H1 (cell line): ENCODE data around the gene ATXN7. TPM values are rescaled to one million over a fixed set of nuclear protein-coding genes. Genes with fewer than 3 reads are reported as not detected.

Experiments used
- CTCF ChIA-PET: fragments of 300-600 bp; sonication (Branson Sonifier 250); formaldehyde crosslinking; loops from one replicate; lab custom pipeline; 2021; ENCODE audit not compliant: partially characterized antibody; lab: Charles Lee
- POLR2A ChIA-PET: fragments of 300-600 bp; sonication (Branson Sonifier 250); formaldehyde crosslinking; loops from one replicate; lab custom pipeline; 2021; ENCODE audit warnings: inconsistent platforms; ENCODE audit not compliant: partially characterized antibody; lab: Charles Lee
- DNase-seq, 2 experiments: peaks; one replicate each; pipeline versions ENCODE4 v3.0.0 to v3.0.0-alpha.2; 2010 to 2022; ENCODE audit warnings: low spot score in 2 of 2, low read depth in 1 of 2, mixed read lengths in 1 of 2
- FAIRE-seq: peaks from 2 replicates; lab custom pipeline; 2011; peaks lifted over from hg19 to GRCh38; lab: Jason Lieb, UNC
- H2AFZ ChIP-seq: 2 replicates; pipeline ENCODE4 v1.8.1; 2012; ENCODE audit warnings: low read length, inconsistent platforms
- H2AK5ac ChIP-seq: 2 replicates; pipeline ENCODE4 v1.6.1; 2013; ENCODE audit warnings: low read depth, low read length
- H2BK120ac ChIP-seq: replicated peaks from 2 replicates; pipeline ENCODE3; 2013; ENCODE audit warnings: low read depth, low read length, inconsistent platforms
- H2BK12ac ChIP-seq: 2 replicates; pipeline ENCODE4 v1.6.1; 2013; ENCODE audit warnings: low read depth, low read length
- H2BK15ac ChIP-seq: 2 replicates; pipeline ENCODE4 v1.6.1; 2013; ENCODE audit warnings: low read length
- H2BK20ac ChIP-seq: 2 replicates; pipeline ENCODE4 v1.6.1; 2013; ENCODE audit warnings: low read length
- H2BK5ac ChIP-seq: 2 replicates; pipeline ENCODE4 v1.6.1; 2013; ENCODE audit warnings: low read depth, low read length
- H3K14ac ChIP-seq: 2 replicates; pipeline ENCODE4 v1.6.1; 2013; ENCODE audit warnings: inconsistent platforms; ENCODE audit not compliant: insufficient read length
- H3K18ac ChIP-seq: 2 replicates; pipeline ENCODE4 v1.6.1; 2013; ENCODE audit warnings: low read length; ENCODE audit errors: extremely low read depth
- H3K23ac ChIP-seq: 2 replicates; pipeline ENCODE4 v1.6.1; 2013; ENCODE audit warnings: inconsistent platforms; ENCODE audit not compliant: insufficient read length
- H3K23me2 ChIP-seq: 2 replicates; pipeline ENCODE4 v1.6.1; 2013; ENCODE audit warnings: low read depth, low read length
- H3K27ac ChIP-seq: 2 replicates; pipeline ENCODE4 v1.6.1; 2011; ENCODE audit warnings: low read depth, low read length, inconsistent platforms
- H3K27me3 ChIP-seq, 4 experiments: replicated peaks in 1 of 4; 1 replicate in 1 of 4; 2 replicates in 3 of 4; pipeline versions ENCODE4 v1.6.1 to v1.8.1; 2011 to 2013; ENCODE audit warnings: low read length in 3 of 4, mild to moderate bottlenecking in 3 of 4, inconsistent platforms in 2 of 4, mixed read lengths in 2 of 4, moderate library complexity in 1 of 4; ENCODE audit not compliant: control insufficient read depth in 3 of 4, insufficient read depth in 3 of 4; ENCODE audit errors: extremely low read depth in 1 of 4
- H3K36me3 ChIP-seq, 4 experiments: 2 replicates each; pipeline versions ENCODE4 v1.6.1 to v1.8.1; 2011 to 2013; ENCODE audit warnings: mild to moderate bottlenecking in 4 of 4, low read length in 3 of 4, moderate library complexity in 2 of 4, control low read depth in 1 of 4, inconsistent platforms in 1 of 4; ENCODE audit not compliant: insufficient read depth in 4 of 4, control insufficient read depth in 2 of 4
- H3K4ac ChIP-seq: replicated peaks from 2 replicates; pipeline ENCODE3; 2013; ENCODE audit warnings: low read length, low read depth, mixed read lengths, inconsistent platforms; ENCODE audit not compliant: insufficient read length
- H3K4me1 ChIP-seq, 4 experiments: replicated peaks in 1 of 4; 1 replicate in 1 of 4; 2 replicates in 3 of 4; pipeline versions ENCODE4 v1.6.1 to v1.8.1; 2011 to 2013; ENCODE audit warnings: low read length in 3 of 4, inconsistent platforms in 2 of 4, mixed read lengths in 1 of 4; ENCODE audit not compliant: insufficient read depth in 4 of 4, control insufficient read depth in 3 of 4
- H3K4me2 ChIP-seq, 2 experiments: 2 replicates each; pipeline versions ENCODE4 v1.6.1 to v1.8.1; 2011 to 2013; ENCODE audit warnings: low read depth in 2 of 2, low read length in 2 of 2, control low read depth in 1 of 2, inconsistent platforms in 1 of 2, mild to moderate bottlenecking in 1 of 2; ENCODE audit not compliant: insufficient read depth in 1 of 2
- H3K4me3 ChIP-seq, 4 experiments: fragments of 200-600, 300-600 bp in 1 of 4; sonication (generic), shearing (Covaris generic), sonication (Bioruptor Twin) in 1 of 4; 2 replicates each; pipeline versions ENCODE4 v1.5.1 to v1.8.1; 2011 to 2016; ENCODE audit warnings: low read length in 4 of 4, low read depth in 3 of 4, control low read depth in 2 of 4, inconsistent platforms in 2 of 4, mild to moderate bottlenecking in 2 of 4, mixed read lengths in 1 of 4, moderate library complexity in 1 of 4; ENCODE audit not compliant: insufficient read depth in 2 of 4; ENCODE audit errors: extremely low read depth in 1 of 4
- H3K56ac ChIP-seq: replicated peaks from 2 replicates; pipeline ENCODE3; 2013; ENCODE audit warnings: low read depth, mild to moderate bottlenecking, mixed read lengths, low read length, inconsistent platforms; ENCODE audit not compliant: insufficient read length
- H3K79me1 ChIP-seq: 2 replicates; pipeline ENCODE4 v1.6.1; 2013; ENCODE audit warnings: low read depth, low read length, control low read depth
- H3K79me2 ChIP-seq, 2 experiments: 2 replicates each; pipeline versions ENCODE4 v1.6.1 to v1.8.1; 2012 to 2013; ENCODE audit warnings: low read length in 2 of 2, mild to moderate bottlenecking in 2 of 2, inconsistent platforms in 1 of 2; ENCODE audit not compliant: insufficient read depth in 2 of 2, control insufficient read depth in 1 of 2
- H3K9ac ChIP-seq, 4 experiments: replicated peaks in 1 of 4; 1 replicate in 1 of 4; 2 replicates in 3 of 4; pipeline versions ENCODE4 v1.6.1 to v1.8.1; 2011 to 2013; ENCODE audit warnings: low read depth in 3 of 4, low read length in 3 of 4, control low read depth in 2 of 4, mild to moderate bottlenecking in 2 of 4, moderate library complexity in 2 of 4, inconsistent platforms in 1 of 4; ENCODE audit errors: extremely low read depth in 1 of 4
- H3K9me3 ChIP-seq, 2 experiments: 2 replicates each; pipeline versions ENCODE4 v1.6.1 to v1.8.1; 2012 to 2013; ENCODE audit warnings: mild to moderate bottlenecking in 2 of 2, moderate library complexity in 2 of 2, control low read depth in 1 of 2, inconsistent platforms in 1 of 2, low read depth in 1 of 2, low read length in 1 of 2, mixed read lengths in 1 of 2; ENCODE audit not compliant: insufficient read depth in 2 of 2
- H4K20me1 ChIP-seq, 2 experiments: replicated peaks in 1 of 2; 2 replicates each; pipeline versions ENCODE3 to v1.8.1; 2011 to 2013; ENCODE audit warnings: inconsistent platforms in 2 of 2, low read length in 2 of 2, mild to moderate bottlenecking in 1 of 2; ENCODE audit not compliant: insufficient read depth in 2 of 2, control insufficient read depth in 1 of 2
- H4K5ac ChIP-seq: 2 replicates; pipeline ENCODE4 v1.6.1; 2013; ENCODE audit warnings: low read length, low read depth, mixed read lengths, inconsistent platforms; ENCODE audit not compliant: insufficient read length
- H4K8ac ChIP-seq: 2 replicates; pipeline ENCODE4 v1.8.0; 2013; ENCODE audit warnings: mild to moderate bottlenecking, moderate library complexity, low read length, inconsistent platforms; ENCODE audit not compliant: insufficient read depth; ENCODE audit errors: extremely low read depth
- H4K91ac ChIP-seq: replicated peaks from 2 replicates; pipeline ENCODE3; 2013; ENCODE audit warnings: low read length, mixed read lengths, inconsistent platforms; ENCODE audit not compliant: insufficient read length
- CHD2 ChIP-seq: IDR thresholded peaks from 2 replicates; pipeline ENCODE4 v1.6.1; 2012; ENCODE audit warnings: low read length, improper control_type of control experiment
- KDM4A ChIP-seq: IDR thresholded peaks from one replicate; pipeline ENCODE4 v1.7.1; 2012; ENCODE audit warnings: low read depth, mild to moderate bottlenecking, moderate library complexity, low read length, inconsistent platforms; ENCODE audit not compliant: severe bottlenecking
- NRF1 ChIP-seq: IDR thresholded peaks from 2 replicates; pipeline ENCODE4 v1.6.1; 2011; ENCODE audit warnings: mild to moderate bottlenecking, low read depth, low read length, improper control_type of control experiment
- POLR2A ChIP-seq, 2 experiments: IDR thresholded peaks; 1 replicate in 1 of 2; 2 replicates in 1 of 2; pipeline ENCODE4 v1.6.1; 2011; ENCODE audit warnings: low read depth in 2 of 2, low read length in 2 of 2, mild to moderate bottlenecking in 2 of 2; ENCODE audit errors: control extremely low read depth in 1 of 2
- POLR2AphosphoS5 ChIP-seq: IDR thresholded peaks from 2 replicates; pipeline ENCODE4 v1.6.1; 2011; ENCODE audit warnings: low read depth, low read length
- RAD21 ChIP-seq, 2 experiments: IDR thresholded peaks in 1 of 2; conservative IDR thresholded peaks in 1 of 2; 2 replicates each; pipeline ENCODE4 v1.6.1; 2011; ENCODE audit warnings: low read depth in 2 of 2, low read length in 2 of 2, improper control_type of control experiment in 1 of 2, inconsistent platforms in 1 of 2, mild to moderate bottlenecking in 1 of 2, moderate library complexity in 1 of 2
- RNF2 ChIP-seq: fragments of 200-900, 300-1000 bp; sonication (generic); IDR thresholded peaks from 2 replicates; pipeline ENCODE4 v1.7.1; 2016; ENCODE audit warnings: borderline replicate concordance, low read depth, mild to moderate bottlenecking, antibody characterized with exemption, low read length; ENCODE audit not compliant: poor library complexity, severe bottlenecking; ENCODE audit errors: missing control alignments
- SIRT6 ChIP-seq: IDR thresholded peaks from one replicate; pipeline ENCODE4 v1.7.1; 2012; ENCODE audit warnings: low read length, inconsistent platforms
- SUZ12 ChIP-seq: fragments of 200-600 bp; sonication (generic); IDR thresholded peaks from 2 replicates; pipeline ENCODE4 v1.6.1; 2012; ENCODE audit warnings: mild to moderate bottlenecking, inconsistent platforms, low read length, moderate library complexity, mixed read lengths
- WGBS, 2 experiments: shearing (Covaris generic) in 1 of 2; methylation state at CpG; one replicate each; pipeline versions ENCODE4 v1.1.6 to v1.1.7; 2013 to 2015; ENCODE audit warnings: low lambda C conversion rate in 2 of 2, mixed read lengths in 2 of 2, inconsistent platforms in 1 of 2, low coverage in 1 of 2, missing lambda C conversion rate in 1 of 2; ENCODE audit not compliant: insufficient replicate concordance in 2 of 2, insufficient coverage in 1 of 2, insufficient read length in 1 of 2; ENCODE audit errors: extremely low coverage in 1 of 2, missing lambda C conversion rate in 1 of 2; 5-methylcytosine and 5-hydroxymethylcytosine counted together
- polyA plus RNA-seq, 7 experiments: library from polyadenylated mRNA; depleted of rRNA in 3 of 7; stranded (reverse) in 5 of 7; unstranded in 2 of 7; fragments of >200 nt in 5 of 7; fragments of 200-250 nt in 2 of 7; gene quantifications; 1 replicate in 5 of 7; 2 replicates in 1 of 7; 4 replicates in 1 of 7; pipeline versions ENCODE4 v1.2.1 to v1.2.3, GENCODE V29; 2011 to 2013; ENCODE audit warnings: missing spikeins in 2 of 7, mixed read lengths in 2 of 7
- total RNA-seq: library from RNA; stranded (reverse); fragmentation: NEBNext Ultra II Directional; extraction: Animal tissue kit (Norgen Biotek cat#: 25700); gene quantifications from 2 replicates; pipeline ENCODE4 v1.2.1, GENCODE V29; 2021

ATXN7 gene
- total and polyA plus RNA-seq, 2 of the 8 experiments (the other 6 are each of a cell fraction or from before 2014, with no cell fraction given): 15.5 to 16.8 TPM

DNA sequence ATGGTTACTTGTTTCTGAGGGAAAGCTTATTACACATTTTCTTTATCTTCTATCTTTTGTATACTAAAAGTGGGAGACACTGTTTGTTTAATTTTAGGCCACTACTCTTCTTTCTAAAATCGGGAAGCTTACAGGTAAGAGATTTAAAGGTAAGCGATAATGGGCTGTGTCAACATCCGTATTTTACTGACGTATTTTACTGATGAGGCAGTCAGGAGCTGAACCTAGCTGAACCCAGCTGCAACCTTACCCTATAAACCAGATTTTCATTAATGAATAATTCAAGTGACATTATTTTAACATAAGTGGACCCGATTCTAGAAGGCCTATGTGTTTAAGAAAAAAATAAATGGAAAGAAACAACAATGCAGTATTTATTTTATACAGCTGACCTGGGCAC is 146.5 kb downstream of the ATXN7 start:
- Histone ChIP-seq H3K23me2 (no peaks in the 10 kb centered on the region; the same call in 1 of the 2 replicates), H3K4me1 (no peaks in the 10 kb centered on the region), H3K27ac (no peak overlapping the region), H3K4ac (no peak overlapping the region), H3K18ac (no peak overlapping the region), H3K9me3 (no peaks in the 10 kb centered on the region), H4K20me1 (peaks cover 0 to 4% of the 10 kb centered on the region in 2 experiments), H3K4me2 (no peak overlapping the region), H3K79me2 (no peaks in the 10 kb centered on the region), H3K4me3 (no peak overlapping the region), H2BK15ac (no peak overlapping the region), H4K8ac (no peak overlapping the region)
- POLR2A ChIA-PET: interaction anchor here (0.8 to 1.4 kb wide), 2 partner anchors 9 kb away, joined by 3 read pairs; no protein-coding TSS in a partner anchor
- 92% methylated on average over 5 of the region's 5 CpGs; no CpG with 5 or more reads in 1 of the 2 experiments for WGBS, 2 experiments
- FAIRE-seq: no peak
- TF ChIP-seq RNF2 (no peak), POLR2AphosphoS5 (no peak), POLR2A (IDR thresholded peaks at IDR 0.05; ENCODE audit: control extremely low read depth in 1 of 2, low read depth in 2 of 2, low read length in 2 of 2) (no peak), CHD2 (no peak), SUZ12 (no peak), NRF1 (no peak), KDM4A (no peak), SIRT6 (no peak), RAD21 (IDR thresholded peaks at IDR 0.05 in 1 of 2, conservative IDR thresholded peaks at IDR 0.05 in 1 of 2; ENCODE audit: low read depth in 2 of 2, low read length in 2 of 2) (no peak)
- TF ChIP-seq, all 59 proteins: peak for 0
- Histone ChIP-seq H3K23ac (no peak overlapping the region), H3K9ac (no peak overlapping the region), H3K79me1 (peaks cover 3% of the 10 kb centered on the region; the same call in 1 of the 2 replicates), H4K91ac (no peak overlapping the region), H3K56ac (no peak overlapping the region), H2BK12ac (no peak overlapping the region), H2AFZ (no peak overlapping the region), H3K14ac (no peak overlapping the region), H2BK120ac (no peak overlapping the region), H4K5ac (no peak overlapping the region), H3K27me3 (no peaks in the 10 kb centered on the region), H3K36me3 (peaks cover 27 to 84% (median 62%) of the 10 kb centered on the region in 4 experiments), H2BK5ac (no peak overlapping the region), H2AK5ac (no peak overlapping the region), H2BK20ac (no peak overlapping the region)
- CTCF ChIA-PET: interaction anchor here (0.9 to 4.1 kb wide), 2 partner anchors 17 to 49 kb away, joined by 3 to 25 read pairs; no protein-coding TSS in a partner anchor
- DNase-seq: no peak
